Activated CD4-positive, alpha-beta T cell treated with anti-CD3 and anti-CD28 coated beads, Interleukin-2, Interleukin-4, amounts not matched to agents 100 ng/mL and 50 ng/mL, durations not matched to agents 16 hours and 8 hours (primary cell): ENCODE data around the gene NAT10.
"Not testable (repeated sequence)": the region's sequence is repeated elsewhere in the genome, so short reads cannot be mapped to it uniquely, and the experiment has no call there.

Experiments used
- DNase-seq: peaks from one replicate; pipeline ENCODE4 v3.0.0-alpha.2; 2020; ENCODE audit warnings: low spot score

Gene NAT10

GRCh38 chr11:34167961-34168360 lies 62.5 kb downstream of the NAT10 start:
- no peak for DNase-seq

GRCh38 chr11:34168642-34169420 lies 63.4 kb downstream of the NAT10 start:
- no peak for DNase-seq

GRCh38 chr11:34169686-34170085 lies 64.3 kb downstream of the NAT10 start:
- DNase-seq: no peak

- no peak for DNase-seq
Observed at GRCh38 chr11:34173050-34173449, 67.6 kb downstream of the NAT10 start.

GRCh38 chr11:34174412-34175041 lies 69.1 kb downstream of the NAT10 start:
- peak; percentile 75 for DNase-seq

- DNase-seq: no peak
Observed at GRCh38 chr11:34175284-34176019, 70.0 kb downstream of the NAT10 start.

GRCh38 chr11:34176751-34177209 lies 71.4 kb downstream of the NAT10 start:
- no peak for DNase-seq

GRCh38 chr11:34178209-34178821 lies 72.9 kb downstream of the NAT10 start:
- no peak for DNase-seq

GRCh38 chr11:34179026-34179675 lies 73.7 kb downstream of the NAT10 start:
- DNase-seq: no peak

- DNase-seq: peak; percentile 9
Observed at GRCh38 chr11:34180040-34180813, 74.8 kb downstream of the NAT10 start.

- not testable (repeated sequence) for DNase-seq
Observed at GRCh38 chr11:34180814-34181165, 75.4 kb downstream of the NAT10 start.

- no peak for DNase-seq
Observed at GRCh38 chr11:34181251-34181650, 75.8 kb downstream of the NAT10 start.

- DNase-seq: no peak
Observed at GRCh38 chr11:34181856-34182405, 76.5 kb downstream of the NAT10 start.

- DNase-seq: no peak
Observed at GRCh38 chr11:34182425-34182824, 77.0 kb downstream of the NAT10 start.

GRCh38 chr11:34182921-34183685 lies 77.7 kb downstream of the NAT10 start:
- DNase-seq: no peak

- no peak for DNase-seq
Observed at GRCh38 chr11:34183848-34184391, 78.5 kb downstream of the NAT10 start.

- DNase-seq: no peak
Observed at GRCh38 chr11:34184505-34185015, 79.1 kb downstream of the NAT10 start.

- DNase-seq: no peak
Observed at GRCh38 chr11:34185926-34186841, 80.8 kb downstream of the NAT10 start.
